ENCODE data around the gene SNRPD1.
A peak's percentile ranks its signal among the peaks of the same experiment; 100 is the strongest.
"Not testable (repeated sequence)": the region's sequence is repeated elsewhere in the genome, so short reads cannot be mapped to it uniquely, and the experiment has no call there.

Gene SNRPD1

GRCh38 chr18:21612125-21613039, at the start of gene SNRPD1:
TSS of gene SNRPD1 (plus strand) at chr18:21612314. CDS start at chr18:21612430, 116 bp downstream.
- no CpG with 5 or more reads among the region's 59 CpGs for whole genome bisulfite sequencing (ENCODE audit: insufficient coverage, insufficient read length)
- Histone ChIP-seq H3K36me3 (ENCODE audit: control insufficient read depth, insufficient read depth, low read length) (no peaks in the 10 kb centered on the region), H3K27me3 (ENCODE audit: control insufficient read depth, insufficient read depth, low read length) (no peaks in the 10 kb centered on the region), H3K9me3 (ENCODE audit: control insufficient read depth, insufficient read depth, low read length) (no peaks in the 10 kb centered on the region; the same call in 1 of the 2 replicates), H3K4me1 (ENCODE audit: control insufficient read depth, insufficient read depth, low read length) (no peaks in the 10 kb centered on the region), H3K4me3 (ENCODE audit: low read length) (peak within 1 kb of the TSS; percentile 94), H3K27ac (ENCODE audit: low read length) (no peak within 1 kb of the TSS)
- peak; percentile 72 for DNase-seq (ENCODE audit: low read depth, low spot score)

- H3K4me3 ChIP-seq (ENCODE audit: low read length) = no peak overlapping the region
- no peak for DNase-seq (ENCODE audit: low read depth, low spot score)
- no peaks in the 10 kb centered on the region for H3K36me3 ChIP-seq (ENCODE audit: control insufficient read depth, insufficient read depth, low read length)
- H3K27ac ChIP-seq (ENCODE audit: low read length) = no peak overlapping the region
- H3K9me3 ChIP-seq (ENCODE audit: control insufficient read depth, insufficient read depth, low read length) = no peaks in the 10 kb centered on the region
- no peaks in the 10 kb centered on the region for H3K27me3 ChIP-seq (ENCODE audit: control insufficient read depth, insufficient read depth, low read length)
- no peaks in the 10 kb centered on the region for H3K4me1 ChIP-seq (ENCODE audit: control insufficient read depth, insufficient read depth, low read length)
Observed at GRCh38 chr18:21571772-21572171, 40.3 kb upstream of the SNRPD1 start.

- H3K36me3 ChIP-seq (ENCODE audit: control insufficient read depth, insufficient read depth, low read length) = no peaks in the 10 kb centered on the region
- H3K27ac ChIP-seq (ENCODE audit: low read length) = no peak overlapping the region
- H3K9me3 ChIP-seq (ENCODE audit: control insufficient read depth, insufficient read depth, low read length) = no peaks in the 10 kb centered on the region
- H3K4me3 ChIP-seq (ENCODE audit: low read length) = no peak overlapping the region
- no CpG with 5 or more reads among the region's 4 CpGs for WGBS (ENCODE audit: insufficient coverage, insufficient read length)
- no peaks in the 10 kb centered on the region for H3K4me1 ChIP-seq (ENCODE audit: control insufficient read depth, insufficient read depth, low read length)
- H3K27me3 ChIP-seq (ENCODE audit: control insufficient read depth, insufficient read depth, low read length) = no peaks in the 10 kb centered on the region
- no peak for DNase-seq (ENCODE audit: low read depth, low spot score)
Observed at GRCh38 chr18:21575656-21576055, 36.5 kb upstream of the SNRPD1 start.

- DNase-seq (ENCODE audit: low read depth, low spot score) = no peak
- no peaks in the 10 kb centered on the region for H3K9me3 ChIP-seq (ENCODE audit: control insufficient read depth, insufficient read depth, low read length)
- no peak overlapping the region for H3K4me3 ChIP-seq (ENCODE audit: low read length)
- H3K27ac ChIP-seq (ENCODE audit: low read length) = no peak overlapping the region
- WGBS (ENCODE audit: insufficient coverage, insufficient read length) = no CpG with 5 or more reads among the region's 5 CpGs
- H3K36me3 ChIP-seq (ENCODE audit: control insufficient read depth, insufficient read depth, low read length) = no peaks in the 10 kb centered on the region
- H3K4me1 ChIP-seq (ENCODE audit: control insufficient read depth, insufficient read depth, low read length) = no peaks in the 10 kb centered on the region
- no peaks in the 10 kb centered on the region for H3K27me3 ChIP-seq (ENCODE audit: control insufficient read depth, insufficient read depth, low read length)
Observed at GRCh38 chr18:21584391-21584790, 27.7 kb upstream of the SNRPD1 start.

GRCh38 chr18:21592361-21592760, 19.8 kb upstream of the SNRPD1 start:
- H3K36me3 ChIP-seq (ENCODE audit: control insufficient read depth, insufficient read depth, low read length); H3K4me3 ChIP-seq (ENCODE audit: low read length); H3K9me3 ChIP-seq (ENCODE audit: control insufficient read depth, insufficient read depth, low read length); H3K27ac ChIP-seq (ENCODE audit: low read length); H3K27me3 ChIP-seq (ENCODE audit: control insufficient read depth, insufficient read depth, low read length); H3K4me1 ChIP-seq (ENCODE audit: control insufficient read depth, insufficient read depth, low read length); DNase-seq (ENCODE audit: low read depth, low spot score): not testable (repeated sequence)
- WGBS (ENCODE audit: insufficient coverage, insufficient read length) = no CpG with 5 or more reads among the region's 33 CpGs

GRCh38 chr18:21593540-21594257, 18.4 kb upstream of the SNRPD1 start:
- no peaks in the 10 kb centered on the region; the same call in 1 of the 2 replicates for H3K4me1 ChIP-seq (ENCODE audit: control insufficient read depth, insufficient read depth, low read length)
- DNase-seq (ENCODE audit: low read depth, low spot score) = no peak
- H3K27me3 ChIP-seq (ENCODE audit: control insufficient read depth, insufficient read depth, low read length) = no peaks in the 10 kb centered on the region
- no peak overlapping the region for H3K4me3 ChIP-seq (ENCODE audit: low read length)
- no peaks in the 10 kb centered on the region for H3K36me3 ChIP-seq (ENCODE audit: control insufficient read depth, insufficient read depth, low read length)
- no peak overlapping the region for H3K27ac ChIP-seq (ENCODE audit: low read length)
- no peaks in the 10 kb centered on the region for H3K9me3 ChIP-seq (ENCODE audit: control insufficient read depth, insufficient read depth, low read length)
- no CpG with 5 or more reads among the region's 7 CpGs for WGBS (ENCODE audit: insufficient coverage, insufficient read length)

- DNase-seq (ENCODE audit: low read depth, low spot score) = no peak
- no peaks in the 10 kb centered on the region for H3K36me3 ChIP-seq (ENCODE audit: control insufficient read depth, insufficient read depth, low read length)
- no peaks in the 10 kb centered on the region for H3K9me3 ChIP-seq (ENCODE audit: control insufficient read depth, insufficient read depth, low read length)
- H3K4me1 ChIP-seq (ENCODE audit: control insufficient read depth, insufficient read depth, low read length) = no peaks in the 10 kb centered on the region; the same call in 1 of the 2 replicates
- H3K27me3 ChIP-seq (ENCODE audit: control insufficient read depth, insufficient read depth, low read length) = no peaks in the 10 kb centered on the region
- H3K4me3 ChIP-seq (ENCODE audit: low read length) = no peak overlapping the region
- no peak overlapping the region for H3K27ac ChIP-seq (ENCODE audit: low read length)
- WGBS (ENCODE audit: insufficient coverage, insufficient read length) = no CpG with 5 or more reads among the region's 1 CpG
Observed at GRCh38 chr18:21597620-21598019, 14.5 kb upstream of the SNRPD1 start.

GRCh38 chr18:21598726-21599584, 13.2 kb upstream of the SNRPD1 start:
- Histone ChIP-seq H3K4me3 (ENCODE audit: low read length) (peak overlapping the region; percentile 78; the same call in 1 of the 2 replicates), H3K27ac (ENCODE audit: low read length) (no peak overlapping the region), H3K36me3 (ENCODE audit: control insufficient read depth, insufficient read depth, low read length) (no peaks in the 10 kb centered on the region), H3K4me1 (ENCODE audit: control insufficient read depth, insufficient read depth, low read length) (no peaks in the 10 kb centered on the region; the same call in 1 of the 2 replicates), H3K9me3 (ENCODE audit: control insufficient read depth, insufficient read depth, low read length) (no peaks in the 10 kb centered on the region), H3K27me3 (ENCODE audit: control insufficient read depth, insufficient read depth, low read length) (no peaks in the 10 kb centered on the region)
- DNase-seq (ENCODE audit: low read depth, low spot score) = no peak
- whole genome bisulfite sequencing (ENCODE audit: insufficient coverage, insufficient read length) = no CpG with 5 or more reads among the region's 18 CpGs

GRCh38 chr18:21599585-21600525, 12.3 kb upstream of the SNRPD1 start:
- Histone ChIP-seq H3K27ac (ENCODE audit: low read length) (no peak overlapping the region), H3K9me3 (ENCODE audit: control insufficient read depth, insufficient read depth, low read length) (no peaks in the 10 kb centered on the region), H3K4me1 (ENCODE audit: control insufficient read depth, insufficient read depth, low read length) (no peaks in the 10 kb centered on the region; the same call in 1 of the 2 replicates), H3K36me3 (ENCODE audit: control insufficient read depth, insufficient read depth, low read length) (no peaks in the 10 kb centered on the region), H3K4me3 (ENCODE audit: low read length) (peak overlapping the region; percentile 78), H3K27me3 (ENCODE audit: control insufficient read depth, insufficient read depth, low read length) (no peaks in the 10 kb centered on the region)
- no CpG with 5 or more reads among the region's 67 CpGs for WGBS (ENCODE audit: insufficient coverage, insufficient read length)
- no peak for DNase-seq (ENCODE audit: low read depth, low spot score)
